Pulmonary artery endothelial cell (primary cell): ENCODE data around the gene PACS1. TPM values are rescaled to one million over a fixed set of nuclear protein-coding genes. Genes with fewer than 3 reads are reported as not detected.
"Not testable (repeated sequence)": the region's sequence is repeated elsewhere in the genome, so short reads cannot be mapped to it uniquely, and the experiment has no call there.

Experiments
- DNase-seq: peaks from one replicate; pipeline ENCODE4 v3.0.0-alpha.2; 2011; ENCODE audit warnings: low read depth, low spot score
- total RNA-seq: library from RNA; depleted of rRNA; stranded (reverse); fragments of >200 nt; gene quantifications from 2 replicates; pipeline ENCODE4 v1.2.3, GENCODE V29; 2014

Gene PACS1
- total RNA-seq, 1 donor from 2014 or later, result 17.5 TPM

DNA sequence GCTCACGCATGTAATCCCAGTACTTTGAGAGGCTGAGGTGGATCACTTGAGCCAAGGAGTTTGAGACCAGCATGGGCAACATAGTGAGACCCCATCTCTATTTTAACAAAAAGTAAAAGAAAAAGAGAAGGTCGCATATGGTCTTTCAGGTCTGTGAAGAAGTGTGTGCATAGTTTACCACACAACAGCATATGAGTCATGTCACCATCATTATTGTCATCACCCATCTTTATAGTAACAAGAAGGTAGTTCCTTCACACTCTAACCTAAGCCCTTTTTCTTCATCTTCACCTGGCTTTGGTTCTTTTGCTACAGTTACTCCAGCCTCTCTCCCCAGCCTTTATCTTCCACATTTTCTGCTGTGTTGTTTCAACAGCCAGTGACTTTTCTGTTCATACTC, 39.2 kb downstream of the PACS1 start:
- DNase-seq, result no peak

DNA sequence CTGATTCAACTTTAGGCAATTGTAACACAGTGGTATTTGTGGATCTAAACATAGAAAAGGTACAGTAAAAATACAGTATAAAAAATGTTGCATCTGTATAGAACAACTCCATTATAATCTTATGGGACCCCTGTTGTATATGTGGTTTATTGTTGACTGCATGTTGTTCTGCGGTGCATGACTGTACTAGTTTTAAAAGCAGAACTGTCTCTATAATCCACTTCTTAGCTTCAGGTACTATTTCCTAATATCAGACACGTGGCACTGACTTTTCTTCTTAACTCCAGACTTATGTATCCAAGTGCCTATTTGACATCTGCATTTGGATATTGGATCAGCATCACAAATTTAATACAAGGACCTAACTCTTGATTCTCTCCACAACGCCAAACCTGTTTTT, 41.1 kb downstream of the PACS1 start:
- no peak for DNase-seq

DNA sequence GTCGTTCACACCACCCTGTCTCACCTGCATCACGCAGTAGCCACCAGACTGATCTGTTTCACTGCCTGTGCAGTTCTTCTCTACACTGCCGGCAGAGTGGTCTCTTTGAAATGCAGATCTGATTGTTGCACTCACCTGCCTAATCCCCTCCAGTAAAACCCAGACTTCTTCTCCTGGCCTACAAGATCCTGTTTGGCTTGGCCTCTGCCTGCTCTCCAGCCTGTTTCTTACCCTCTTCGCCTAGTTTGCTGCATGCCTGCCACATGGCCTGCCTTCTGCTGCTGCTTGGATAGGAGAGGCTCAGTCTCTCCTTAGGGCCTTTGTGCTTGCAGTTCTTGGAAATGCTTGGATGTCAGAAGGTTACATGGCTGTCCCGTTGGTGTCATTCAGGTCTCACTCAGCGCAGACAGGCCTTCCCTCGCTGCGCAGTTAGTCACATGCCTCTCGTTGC, 42.0 kb downstream of the PACS1 start:
- no peak for DNase-seq

DNA sequence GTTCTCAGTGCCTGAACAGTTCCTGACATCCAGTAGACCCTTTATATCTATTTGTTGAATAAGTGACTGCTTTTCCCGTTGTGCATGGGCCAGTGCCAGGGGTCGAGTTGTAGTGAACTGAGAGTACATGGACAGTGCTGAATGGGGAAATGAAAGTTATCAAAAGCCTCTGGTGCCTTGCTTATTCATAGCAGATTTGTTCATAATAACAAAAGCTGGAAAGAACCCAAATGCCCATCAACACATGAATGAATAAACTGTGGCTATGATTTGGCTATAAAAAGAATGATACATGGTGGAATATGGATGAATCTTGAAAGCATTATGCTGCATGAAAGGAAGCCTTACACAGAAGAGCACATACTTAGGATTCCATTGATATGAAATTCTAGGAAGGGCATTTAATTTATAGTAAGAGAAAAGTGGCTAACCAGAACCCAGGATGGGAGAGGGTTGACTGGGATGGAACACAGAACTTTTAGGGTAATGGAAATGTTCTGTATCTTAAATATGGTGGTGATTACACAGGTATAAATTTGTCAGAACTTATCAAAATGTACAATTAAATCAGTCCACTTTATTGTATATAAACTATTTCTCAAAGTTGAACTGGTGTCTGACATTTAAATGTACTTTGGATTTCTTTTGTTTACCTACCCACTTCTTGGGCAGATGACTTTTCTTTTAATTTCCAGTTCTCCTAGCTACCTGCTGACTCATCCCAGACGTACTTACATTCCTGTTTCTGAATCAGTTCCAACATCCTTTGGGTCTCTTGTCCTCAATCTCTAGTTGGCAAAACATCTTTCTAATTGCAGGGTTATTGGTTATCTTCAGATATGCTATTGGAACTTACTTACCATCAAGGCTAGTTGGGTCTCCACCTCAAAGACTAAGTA, 42.8 kb downstream of the PACS1 start:
- peak; percentile 54 for DNase-seq

DNA sequence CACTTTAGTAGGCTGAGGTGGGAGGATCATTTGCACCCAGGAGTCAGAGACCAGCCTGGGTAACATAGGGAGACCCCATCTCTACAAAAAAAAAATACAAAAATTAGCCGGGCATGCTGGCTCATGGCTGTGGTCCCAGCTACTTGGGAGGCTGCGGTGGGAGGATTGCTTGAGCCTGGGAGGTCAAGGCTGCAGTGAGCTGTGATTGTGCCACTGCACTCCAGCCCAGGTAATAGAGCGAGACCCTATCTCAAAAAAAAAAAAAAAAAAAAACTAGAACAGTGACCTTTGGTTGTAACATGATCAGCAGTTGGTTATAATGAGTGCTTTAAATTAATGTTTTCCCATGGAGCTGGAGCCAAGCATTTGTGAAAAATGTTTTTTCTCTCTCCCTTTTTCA, 44.9 kb downstream of the PACS1 start:
- DNase-seq, result not testable (repeated sequence)

DNA sequence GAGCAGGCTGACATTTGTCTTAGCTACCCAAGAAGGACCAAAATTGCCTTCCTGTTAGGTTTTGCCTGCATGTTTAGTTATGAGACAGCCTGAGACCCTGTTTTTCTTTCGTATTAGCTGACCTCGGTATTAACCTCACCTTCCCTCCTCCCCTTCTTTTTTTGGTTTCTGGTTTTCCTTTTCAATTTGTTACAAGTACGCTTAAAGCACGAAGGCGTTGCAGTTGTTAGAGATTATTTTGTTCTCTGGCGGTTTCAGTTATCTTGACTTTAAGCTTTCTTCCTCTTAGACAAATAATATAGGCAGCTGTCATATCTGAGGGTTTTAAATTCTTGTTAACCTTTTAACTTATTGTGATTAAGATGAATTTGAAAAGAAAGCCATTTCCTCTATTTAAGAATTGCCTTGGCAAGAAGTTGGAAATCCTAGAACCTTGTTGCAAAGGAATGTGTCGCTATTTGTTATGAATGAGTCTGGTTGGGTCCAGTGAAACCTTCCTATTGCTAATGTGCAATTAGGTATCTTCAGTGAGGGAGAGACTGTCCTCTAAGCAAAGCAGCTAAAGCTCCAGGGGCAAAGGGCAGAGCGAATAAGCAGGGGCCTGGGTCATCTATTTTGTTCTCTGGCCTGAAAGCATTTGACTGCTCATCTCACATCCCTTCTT, 45.7 kb downstream of the PACS1 start:
- no peak for DNase-seq

DNA sequence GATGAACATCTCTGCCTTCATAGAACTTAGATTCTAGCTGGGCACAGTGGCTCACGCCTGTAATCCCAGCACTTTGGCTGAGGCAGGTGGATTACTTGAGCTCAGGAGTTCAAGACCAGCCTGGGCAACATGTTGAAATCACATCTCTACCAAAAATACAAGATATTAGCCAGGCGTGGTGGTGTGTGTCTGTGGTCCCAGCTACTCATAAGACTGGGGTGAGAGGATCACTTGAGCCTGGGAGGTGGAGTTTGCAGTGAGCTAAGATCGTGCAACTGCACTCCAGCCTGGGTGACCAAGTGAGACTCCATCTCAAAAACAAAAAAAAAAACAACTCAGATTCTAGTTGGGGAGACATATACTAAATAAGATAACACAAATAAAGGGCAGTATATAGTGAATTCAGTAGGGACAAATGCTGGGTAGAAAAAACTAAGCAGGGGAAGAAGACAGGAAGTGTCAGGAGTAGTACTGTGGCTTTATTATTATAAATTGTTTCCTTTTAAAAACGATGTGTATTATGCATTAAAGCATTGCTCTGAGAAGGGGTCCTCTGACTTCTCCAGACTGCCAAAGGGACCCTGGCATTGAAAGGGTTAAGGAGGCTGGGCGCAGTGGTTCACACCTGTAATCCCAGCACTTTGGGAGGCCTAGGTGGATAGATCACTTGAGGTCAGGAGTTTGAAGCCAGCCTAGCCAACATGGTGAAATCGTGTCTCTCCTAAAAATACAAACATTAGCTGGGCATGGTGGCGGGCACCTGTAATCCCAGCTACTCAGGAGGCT, 46.7 kb downstream of the PACS1 start:
- no peak for DNase-seq

DNA sequence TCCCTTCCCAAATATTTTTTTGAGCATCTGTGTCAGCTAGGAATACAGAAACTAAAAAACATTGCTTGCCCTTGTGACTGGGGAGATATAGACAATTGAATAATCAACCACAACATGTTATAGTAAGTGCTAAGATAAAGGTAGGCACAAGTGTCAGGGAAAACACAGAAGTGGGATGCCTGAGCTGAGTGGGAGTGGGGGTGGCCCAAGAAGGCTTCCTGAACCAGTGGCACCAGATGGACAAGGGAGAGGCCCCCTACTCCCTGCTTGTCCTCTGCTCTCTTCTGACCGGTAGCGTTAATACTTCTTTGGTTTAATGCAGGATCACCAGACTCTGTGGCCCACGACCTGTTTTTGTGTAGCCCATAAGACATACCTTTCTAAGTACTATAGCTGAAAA, 48.8 kb downstream of the PACS1 start:
- DNase-seq, result no peak

DNA sequence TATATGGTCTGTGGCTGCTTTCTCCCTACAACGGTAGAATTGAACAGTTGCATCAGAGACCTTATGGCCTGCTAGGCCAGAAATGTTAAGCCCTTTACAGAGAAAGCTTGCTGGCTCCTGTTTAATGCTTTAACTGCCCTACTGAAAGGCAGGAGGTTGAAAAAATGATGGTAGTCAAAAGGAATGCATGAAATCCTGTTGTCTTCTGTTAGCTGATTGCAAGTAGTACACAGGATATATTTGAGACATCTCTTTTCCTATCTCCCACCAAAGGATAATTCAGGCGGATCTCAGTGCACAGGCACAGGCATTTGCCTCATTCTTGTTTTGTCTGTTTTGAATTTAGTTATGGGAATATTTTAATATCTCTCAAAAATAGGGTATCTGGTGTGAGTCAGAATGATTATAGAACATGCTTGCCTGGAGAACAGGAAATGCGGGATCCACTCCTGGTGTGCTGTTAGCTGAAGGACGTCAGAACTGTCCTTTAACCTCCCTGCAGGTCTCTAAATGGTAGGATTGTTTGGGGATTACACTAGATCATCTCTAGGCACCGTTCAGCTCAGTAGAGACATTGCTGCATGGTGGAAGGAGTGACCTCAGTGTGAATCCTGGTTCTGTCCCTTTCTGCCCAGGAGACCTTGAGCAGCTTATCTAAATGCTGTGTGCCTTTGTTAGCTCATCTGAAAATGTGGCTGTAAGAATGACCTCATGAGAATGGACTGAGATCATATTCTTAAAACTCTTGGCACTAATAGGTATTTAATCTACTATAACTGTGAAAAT, 49.5 kb downstream of the PACS1 start:
- DNase-seq, result peak; percentile 22

DNA sequence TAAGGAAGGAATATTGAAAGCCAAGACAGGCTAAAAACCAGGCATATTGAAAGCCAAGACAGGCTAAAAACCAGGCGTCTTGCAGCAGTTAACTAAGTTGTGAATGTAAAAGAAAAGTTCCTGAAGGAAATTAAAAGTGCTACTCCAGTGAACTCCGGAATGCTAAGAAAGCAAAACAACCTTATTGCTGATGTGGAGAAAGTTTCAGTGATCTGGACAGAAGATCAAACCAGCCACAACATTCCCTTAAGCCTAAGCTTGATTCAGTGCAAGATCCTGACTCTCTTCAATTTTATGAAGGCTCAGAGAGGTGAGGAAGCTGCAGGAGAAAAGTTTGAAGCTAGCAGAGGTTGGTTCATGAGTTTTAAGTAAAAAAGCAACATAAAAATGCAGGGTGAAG, 51.4 kb downstream of the PACS1 start:
- no peak for DNase-seq

DNA sequence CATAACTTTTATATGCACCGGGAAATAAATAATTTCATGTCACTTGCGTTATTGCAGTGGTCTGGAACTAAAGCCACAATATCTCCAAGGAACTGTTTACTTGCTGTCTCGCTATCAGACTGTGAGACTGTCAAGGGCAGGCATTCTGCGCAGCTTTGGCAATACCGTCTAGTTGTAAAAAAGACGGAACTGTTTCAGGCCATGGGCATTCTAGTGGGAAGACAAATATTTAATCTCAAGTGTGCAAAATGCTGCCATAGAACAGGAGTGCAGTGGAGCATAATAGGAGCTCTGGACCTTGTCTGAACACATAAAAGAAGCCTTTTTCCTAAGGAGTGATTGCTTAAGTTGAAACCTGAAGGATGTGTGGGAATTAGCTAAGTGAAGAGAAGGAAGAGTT, 53.8 kb downstream of the PACS1 start:
- DNase-seq, result no peak

DNA sequence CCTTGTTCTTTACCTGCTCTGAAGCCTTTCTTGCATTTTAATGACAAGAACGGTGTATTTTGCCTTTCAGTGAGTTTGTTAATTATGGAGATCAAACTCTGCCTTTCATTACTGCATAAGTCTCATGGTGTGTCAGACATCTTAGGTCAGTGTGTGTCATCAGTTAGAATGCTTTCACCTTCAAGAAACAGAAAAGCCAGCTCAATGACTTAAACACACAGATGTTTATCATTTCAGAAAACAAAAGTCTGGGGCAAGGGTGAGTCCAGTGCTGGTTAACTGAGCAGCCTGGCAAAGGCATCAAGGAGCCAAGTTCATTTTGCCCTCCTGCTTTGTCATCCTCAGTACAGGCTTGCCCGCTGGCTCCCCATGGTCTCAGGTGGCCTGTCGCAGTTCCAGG, 54.5 kb downstream of the PACS1 start:
- no peak for DNase-seq

DNA sequence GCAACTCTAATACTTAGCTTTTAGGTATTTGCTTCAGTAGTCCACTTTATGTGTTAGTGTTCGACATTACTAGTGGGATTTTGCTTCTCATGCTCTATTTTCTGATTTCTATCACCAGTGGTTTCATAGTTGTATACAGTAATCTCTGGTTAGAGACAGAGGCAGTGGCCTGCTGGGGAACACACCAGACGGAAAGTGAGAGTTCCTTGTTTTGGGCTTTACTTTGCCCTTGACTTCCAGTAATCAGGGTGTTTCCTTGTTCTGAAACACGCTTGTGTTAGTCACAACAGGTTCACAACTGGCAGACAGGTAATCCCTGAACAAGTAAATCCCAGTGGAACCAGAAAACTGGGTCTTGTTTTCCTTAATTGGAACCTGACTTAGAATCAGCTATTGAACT, 56.0 kb downstream of the PACS1 start:
- DNase-seq, result no peak

DNA sequence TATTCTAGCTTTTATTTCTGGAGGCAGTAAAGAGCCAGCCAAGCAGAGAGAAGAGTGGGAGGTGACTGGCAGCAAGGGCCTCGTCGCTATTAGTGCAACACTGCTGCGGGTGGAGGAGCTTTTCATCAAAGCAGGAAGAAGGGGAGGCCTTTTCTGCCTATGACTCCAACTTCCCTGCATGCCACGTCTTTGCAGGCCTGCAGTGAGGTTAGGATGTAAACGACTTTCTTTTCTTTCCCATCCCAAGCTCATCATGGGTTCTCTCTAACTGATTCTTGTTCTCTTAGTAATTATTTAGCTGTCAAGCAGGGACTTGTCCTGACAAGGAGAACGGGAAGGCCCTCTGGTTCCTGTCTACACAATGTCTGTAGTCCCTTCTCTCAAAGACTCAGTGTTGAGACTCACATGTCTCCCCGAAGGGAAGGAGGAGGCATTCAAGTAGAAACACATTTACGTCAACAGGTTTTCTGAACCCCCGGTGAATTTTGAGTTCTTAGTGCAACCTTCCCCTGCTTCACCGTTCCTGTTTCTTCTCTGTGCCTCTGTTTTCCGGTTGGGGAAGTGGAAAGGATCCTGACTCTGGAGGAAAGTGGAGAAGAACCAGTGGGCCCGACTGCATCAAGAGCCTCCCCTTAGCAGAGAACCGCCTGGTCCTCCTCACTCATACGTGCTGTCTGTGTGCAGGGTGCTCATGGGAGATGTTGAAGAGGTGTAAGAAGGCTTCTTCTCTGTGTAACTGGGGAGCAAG, 56.9 kb downstream of the PACS1 start:
- DNase-seq, result no peak

DNA sequence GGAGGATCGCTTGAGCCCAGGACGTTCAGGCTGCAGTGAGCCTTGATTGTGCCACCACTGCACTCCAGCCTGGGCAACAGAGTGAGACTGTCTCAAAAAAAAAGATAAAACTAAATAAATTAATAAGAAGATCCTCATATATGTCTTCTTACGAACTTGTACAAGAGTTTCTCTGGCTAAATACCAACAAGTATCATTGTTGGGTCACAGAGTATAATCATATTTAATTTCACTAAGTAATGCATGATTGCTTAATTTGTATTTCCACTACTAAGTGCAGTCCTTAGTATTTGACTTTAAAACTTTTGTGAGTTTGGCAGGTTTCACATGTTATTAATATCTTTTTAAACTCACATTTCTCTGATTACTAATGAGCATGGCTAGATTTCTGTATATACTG, 60.9 kb downstream of the PACS1 start:
- no peak for DNase-seq

DNA sequence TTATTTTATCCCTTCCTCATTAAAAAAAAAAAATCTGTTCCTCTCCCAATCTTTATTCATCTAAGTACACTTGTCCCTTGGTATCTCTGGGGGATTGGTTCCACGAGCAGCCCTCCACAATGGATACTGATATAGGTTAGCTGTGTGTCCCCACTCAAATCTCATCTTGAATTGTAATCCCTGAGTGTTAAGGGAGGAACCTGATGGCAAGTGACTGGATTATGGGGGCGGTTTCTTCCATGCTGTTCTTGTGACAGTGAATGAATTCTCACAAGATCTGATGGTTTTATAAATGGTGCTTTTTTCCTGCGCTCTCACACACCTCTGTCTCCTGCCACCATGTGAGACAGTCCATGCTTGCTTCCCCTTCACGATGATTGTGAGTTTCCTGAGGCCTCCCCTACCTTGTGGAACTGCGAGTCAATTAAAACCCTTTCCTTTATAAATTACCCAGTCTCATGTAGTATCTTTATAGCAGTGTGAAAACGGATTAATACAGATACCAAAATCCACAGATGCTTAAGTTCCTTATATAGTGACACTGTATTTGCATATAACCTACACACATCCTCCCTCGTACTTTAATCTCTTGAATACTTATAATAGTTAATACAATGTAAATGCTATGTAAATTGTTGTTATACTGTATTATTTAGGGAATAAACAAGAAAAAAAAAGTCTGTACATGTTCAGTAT, 62.0 kb downstream of the PACS1 start:
- no peak for DNase-seq

DNA sequence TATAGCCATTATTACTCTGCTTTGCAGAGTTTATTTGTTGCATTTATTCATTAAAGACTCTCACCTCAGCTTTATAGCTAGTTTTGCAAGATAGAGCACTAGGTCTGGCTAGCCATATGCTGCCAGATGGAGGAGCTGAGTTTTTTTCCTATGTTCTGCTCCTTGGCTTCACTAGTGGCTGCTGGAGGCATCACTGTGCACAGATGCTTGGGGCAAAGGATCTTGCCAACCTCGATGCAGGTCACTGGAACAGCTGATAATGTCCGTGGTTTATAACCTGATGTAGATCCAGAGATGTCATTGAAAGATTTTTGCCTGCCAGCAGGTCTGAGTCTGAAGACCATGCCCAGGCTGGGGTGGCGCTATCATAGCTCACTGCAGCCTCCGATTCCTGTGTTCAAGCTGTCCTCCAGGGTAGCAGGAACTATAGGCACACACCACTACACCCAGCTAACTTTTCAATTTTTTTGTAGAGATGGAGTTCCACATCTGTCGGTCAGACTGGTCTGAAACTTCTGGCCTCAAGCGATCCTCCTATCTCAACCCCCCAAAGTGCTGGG, 63.2 kb downstream of the PACS1 start:
- no peak for DNase-seq

DNA sequence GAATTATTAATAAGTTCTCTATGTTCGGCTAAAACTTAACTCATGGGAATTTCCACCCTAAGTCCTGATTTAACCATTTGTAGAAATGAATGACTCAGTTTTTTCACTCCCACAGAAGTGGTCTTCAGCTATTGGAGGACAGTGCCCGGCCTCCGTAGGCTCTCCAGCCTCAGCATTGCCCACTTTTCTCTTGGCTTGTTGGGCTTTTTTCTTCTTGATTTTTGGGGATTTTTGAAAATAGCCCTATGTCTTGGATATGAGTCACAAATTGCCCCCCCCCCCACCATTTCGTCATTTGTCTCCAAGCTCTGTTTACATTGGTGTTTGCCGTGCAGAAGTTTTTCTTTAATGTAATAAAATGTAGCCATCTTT, 66.7 kb downstream of the PACS1 start:
- DNase-seq, result no peak

DNA sequence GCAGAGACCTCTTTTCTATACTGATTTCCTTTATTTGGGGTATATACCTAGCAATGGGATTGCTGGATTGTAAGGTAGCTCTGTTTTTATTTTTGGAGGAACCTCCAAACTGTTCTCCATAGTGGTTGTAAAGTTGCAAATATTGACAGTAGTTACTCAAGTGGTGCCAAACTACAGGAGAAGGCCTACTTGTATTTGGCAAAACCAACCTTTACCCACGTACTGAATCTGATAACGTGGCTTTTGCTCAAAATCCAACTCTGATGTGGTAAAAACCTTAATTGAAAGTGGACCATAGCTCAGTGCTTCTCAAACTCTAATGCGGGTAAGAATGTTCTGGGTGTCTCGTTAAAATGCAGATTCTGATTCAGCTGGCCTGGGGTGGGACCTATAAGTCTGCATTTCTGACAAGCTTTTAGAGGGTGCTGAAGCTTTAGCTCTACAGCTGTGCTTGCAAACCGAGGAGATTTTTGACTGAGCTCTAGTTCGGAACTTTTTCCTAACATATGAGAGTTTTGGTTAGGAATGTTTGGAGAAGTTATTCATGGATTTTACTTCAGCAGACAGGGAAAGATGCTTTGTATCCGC, 69.8 kb downstream of the PACS1 start:
- DNase-seq, result no peak
